Hematopoietic multipotent progenitor cell treated with erythropoietin and hydrocortisone succinate and interleukin-3 and kit ligand, for 4 days (in vitro differentiated cells): Measurements from ENCODE around the gene OR10H4.
"Not testable (repeated sequence)": the region's sequence is repeated elsewhere in the genome, so short reads cannot be mapped to it uniquely, and the experiment has no call there.

Source experiments
- DNase-seq: peaks from one replicate; pipeline ENCODE4 v3.0.0-alpha.2; 2015

The OR10H4 gene

GRCh38 chr19:15944401-15944800 lies 4.4 kb upstream of the OR10H4 start:
- no peak for DNase-seq

- no peak for DNase-seq
Measured at GRCh38 chr19:15945301-15945700, 3.5 kb upstream of the OR10H4 start.

GRCh38 chr19:15954820-15955219 lies 6.0 kb downstream of the OR10H4 start:
- DNase-seq = no peak

- peak; percentile 22 for DNase-seq
Measured at GRCh38 chr19:15962319-15962718, 13.5 kb downstream of the OR10H4 start.

GRCh38 chr19:15964231-15964630 lies 15.4 kb downstream of the OR10H4 start:
- DNase-seq = no peak

GRCh38 chr19:15971224-15971780 lies 22.5 kb downstream of the OR10H4 start:
- peak; percentile 44 for DNase-seq

GRCh38 chr19:15972043-15972442 lies 23.2 kb downstream of the OR10H4 start:
- DNase-seq = not testable (repeated sequence)

- DNase-seq = no peak
Measured at GRCh38 chr19:15974856-15975255, 26.0 kb downstream of the OR10H4 start.

- peak; percentile 78 for DNase-seq
Measured at GRCh38 chr19:15976836-15977689, 28.3 kb downstream of the OR10H4 start.

- no peak for DNase-seq
Measured at GRCh38 chr19:15977690-15978089, 28.9 kb downstream of the OR10H4 start.

GRCh38 chr19:15979293-15979692 lies 30.5 kb downstream of the OR10H4 start:
- DNase-seq = no peak

GRCh38 chr19:15985831-15986230 lies 37.0 kb downstream of the OR10H4 start:
- not testable (repeated sequence) for DNase-seq

- DNase-seq = peak; percentile 80
Measured at GRCh38 chr19:15986701-15987100, 37.9 kb downstream of the OR10H4 start.

- peak; percentile 25 for DNase-seq
Measured at GRCh38 chr19:15989889-15990288, 41.1 kb downstream of the OR10H4 start.

- no peak for DNase-seq
Measured at GRCh38 chr19:15991602-15992001, 42.8 kb downstream of the OR10H4 start.

GRCh38 chr19:15992014-15992413 lies 43.2 kb downstream of the OR10H4 start:
- no peak for DNase-seq

- no peak for DNase-seq
Measured at GRCh38 chr19:15995536-15995935, 46.7 kb downstream of the OR10H4 start.

GRCh38 chr19:15998166-15998565 lies 49.4 kb downstream of the OR10H4 start:
- no peak for DNase-seq
